GM06990 (cell line): ENCODE measurements around the gene THADA.

ENCODE experiments used
- DNase-seq: peaks from one replicate; pipeline ENCODE4 v3.0.0-alpha.2; 2011; ENCODE audit not compliant: insufficient read length; ENCODE audit errors: extremely low read depth
- H3K27me3 ChIP-seq: replicated peaks from 2 replicates; pipeline ENCODE4 v1.6.0; 2011; ENCODE audit warnings: low read length; ENCODE audit not compliant: control insufficient read depth, insufficient read depth
- H3K36me3 ChIP-seq: 2 replicates; pipeline ENCODE4 v1.5.1; 2011; ENCODE audit warnings: low read length; ENCODE audit not compliant: control insufficient read depth, insufficient read depth
- H3K4me3 ChIP-seq: replicated peaks from 2 replicates; pipeline ENCODE4 v1.5.1; 2011; ENCODE audit warnings: low read depth, mild to moderate bottlenecking, control low read depth, low read length
- TF ChIP-seq, protein P1 (sequence below): IDR thresholded peaks from 2 replicates; pipeline ENCODE4 v1.5.1; 2011; ENCODE audit warnings: low read length, control low read depth, mild to moderate bottlenecking, inconsistent platforms; ENCODE audit not compliant: insufficient read depth, poor library complexity, severe bottlenecking

THADA gene

DNA sequence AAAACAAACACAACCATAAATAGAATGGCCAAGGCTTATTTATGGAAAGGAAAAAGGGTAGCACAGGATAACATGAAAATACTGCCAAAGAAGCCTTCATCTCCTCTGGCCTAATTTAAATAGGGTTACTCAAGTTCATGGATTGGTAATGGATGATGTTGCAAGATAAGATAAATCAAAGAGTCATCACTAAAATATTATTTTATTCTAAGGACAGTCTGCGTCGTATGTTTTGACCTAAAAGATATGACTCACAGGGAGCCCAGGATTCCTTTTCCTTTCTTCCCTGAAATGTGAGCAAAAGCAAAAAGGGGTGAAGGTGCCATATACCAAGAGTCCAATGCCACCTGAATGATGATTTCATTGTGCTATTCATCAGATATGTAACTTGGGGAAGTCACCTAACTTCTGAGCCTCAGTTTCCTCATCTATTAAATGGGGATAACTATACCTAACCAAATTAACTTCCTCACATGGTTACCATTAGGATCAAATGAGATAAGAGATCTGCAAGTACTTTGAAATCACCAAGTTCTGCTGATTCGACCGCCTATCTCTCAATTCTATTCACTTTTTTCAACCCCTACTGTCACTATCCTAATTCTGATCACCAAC is 137.7 kb downstream of the THADA start:
- Histone ChIP-seq H3K4me3 (no peak overlapping the region), H3K36me3 (no peaks in the 10 kb centered on the region), H3K27me3 (no peaks in the 10 kb centered on the region)
- TF ChIP-seq, protein P1, sequence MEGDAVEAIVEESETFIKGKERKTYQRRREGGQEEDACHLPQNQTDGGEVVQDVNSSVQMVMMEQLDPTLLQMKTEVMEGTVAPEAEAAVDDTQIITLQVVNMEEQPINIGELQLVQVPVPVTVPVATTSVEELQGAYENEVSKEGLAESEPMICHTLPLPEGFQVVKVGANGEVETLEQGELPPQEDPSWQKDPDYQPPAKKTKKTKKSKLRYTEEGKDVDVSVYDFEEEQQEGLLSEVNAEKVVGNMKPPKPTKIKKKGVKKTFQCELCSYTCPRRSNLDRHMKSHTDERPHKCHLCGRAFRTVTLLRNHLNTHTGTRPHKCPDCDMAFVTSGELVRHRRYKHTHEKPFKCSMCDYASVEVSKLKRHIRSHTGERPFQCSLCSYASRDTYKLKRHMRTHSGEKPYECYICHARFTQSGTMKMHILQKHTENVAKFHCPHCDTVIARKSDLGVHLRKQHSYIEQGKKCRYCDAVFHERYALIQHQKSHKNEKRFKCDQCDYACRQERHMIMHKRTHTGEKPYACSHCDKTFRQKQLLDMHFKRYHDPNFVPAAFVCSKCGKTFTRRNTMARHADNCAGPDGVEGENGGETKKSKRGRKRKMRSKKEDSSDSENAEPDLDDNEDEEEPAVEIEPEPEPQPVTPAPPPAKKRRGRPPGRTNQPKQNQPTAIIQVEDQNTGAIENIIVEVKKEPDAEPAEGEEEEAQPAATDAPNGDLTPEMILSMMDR = no peak
- no peak for DNase-seq

DNA sequence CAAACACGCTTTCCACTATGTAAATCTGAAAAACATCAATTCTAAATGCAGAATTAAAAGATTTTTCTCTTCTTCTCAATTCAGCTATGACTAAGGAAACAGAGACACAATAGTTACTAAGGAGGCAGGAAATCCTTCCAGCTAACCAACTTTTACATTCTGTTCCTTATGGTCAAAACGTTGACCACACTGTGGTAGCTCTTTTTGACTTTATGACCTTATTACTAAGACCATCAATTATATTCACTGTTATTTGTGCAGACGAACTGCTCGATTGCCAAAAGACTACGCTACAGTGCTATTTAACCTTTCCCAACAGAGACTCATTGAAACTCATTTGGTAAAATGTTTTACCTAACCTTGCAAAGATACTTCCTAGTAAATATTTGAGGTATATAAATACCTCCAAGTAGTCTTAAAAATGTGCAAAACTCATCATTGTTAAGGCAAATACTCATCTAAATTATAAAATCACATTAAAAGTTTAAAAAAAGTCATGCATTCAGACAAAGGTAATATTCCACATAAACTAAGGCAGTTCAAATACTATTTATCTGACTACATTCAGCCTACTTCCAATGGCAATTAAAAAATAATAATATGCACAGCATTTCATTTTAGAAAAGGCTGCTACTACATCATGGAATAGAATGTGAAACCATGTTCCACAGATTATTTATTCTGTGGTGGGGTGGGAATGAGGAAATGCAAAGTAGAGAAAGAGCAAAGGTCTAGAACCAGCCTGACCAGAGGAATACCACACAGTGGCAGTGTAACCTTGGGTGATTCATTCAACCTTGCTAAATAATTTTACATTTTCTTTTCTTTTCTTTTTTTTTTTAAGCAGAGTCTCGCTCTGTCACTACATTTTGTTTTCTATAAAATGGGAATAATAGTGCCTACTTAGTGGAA is 139.9 kb downstream of the THADA start:
- peak; percentile 48 for DNase-seq
- H3K27me3 ChIP-seq = no peaks in the 10 kb centered on the region
- TF ChIP-seq, protein P1 = no peak
- H3K4me3 ChIP-seq = no peak overlapping the region
- H3K36me3 ChIP-seq = no peaks in the 10 kb centered on the region

DNA sequence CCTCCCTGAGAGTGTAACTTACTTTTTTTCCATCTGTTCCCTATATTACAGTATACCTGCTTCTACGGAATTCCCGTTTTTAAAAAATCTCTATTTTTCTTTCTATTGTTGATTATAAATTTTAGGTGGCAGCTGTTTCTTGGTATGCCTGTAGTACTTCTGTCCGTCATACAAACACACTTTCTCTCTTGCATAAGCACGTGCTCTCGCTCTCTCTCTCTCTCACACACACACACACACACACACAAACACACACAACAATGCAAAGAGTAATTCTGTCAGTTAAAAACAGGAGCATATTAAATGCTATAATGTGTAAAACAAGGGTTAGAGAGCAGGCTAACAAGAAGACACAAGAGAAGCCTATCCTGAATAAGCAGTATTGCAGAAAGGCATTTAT is 140.5 kb downstream of the THADA start:
- DNase-seq = no peak
- no peaks in the 10 kb centered on the region for H3K27me3 ChIP-seq
- no peaks in the 10 kb centered on the region for H3K36me3 ChIP-seq
- no peak overlapping the region for H3K4me3 ChIP-seq
- TF ChIP-seq, protein P1 = no peak

DNA sequence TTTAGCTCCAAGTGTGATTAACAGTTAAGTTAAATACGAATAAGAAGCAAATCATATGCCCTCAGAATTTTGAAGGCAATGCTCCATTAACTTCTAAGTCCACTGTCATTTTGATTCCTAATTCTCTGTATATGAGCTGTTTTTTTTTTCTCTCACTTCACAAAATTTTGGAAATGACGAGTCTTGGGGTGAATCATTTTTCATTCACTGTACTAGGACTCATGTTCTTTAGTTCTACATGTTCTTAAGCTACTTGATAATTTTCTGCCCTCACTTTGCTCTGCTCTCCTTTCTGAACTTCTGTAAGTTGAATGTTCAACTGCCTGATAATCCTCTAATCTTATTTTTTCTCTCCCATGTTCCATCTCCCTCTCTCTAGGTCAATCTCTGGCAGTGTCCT is 141.0 kb downstream of the THADA start:
- Histone ChIP-seq H3K4me3 (no peak overlapping the region), H3K36me3 (no peaks in the 10 kb centered on the region), H3K27me3 (no peaks in the 10 kb centered on the region)
- TF ChIP-seq, protein P1 = no peak
- no peak for DNase-seq

DNA sequence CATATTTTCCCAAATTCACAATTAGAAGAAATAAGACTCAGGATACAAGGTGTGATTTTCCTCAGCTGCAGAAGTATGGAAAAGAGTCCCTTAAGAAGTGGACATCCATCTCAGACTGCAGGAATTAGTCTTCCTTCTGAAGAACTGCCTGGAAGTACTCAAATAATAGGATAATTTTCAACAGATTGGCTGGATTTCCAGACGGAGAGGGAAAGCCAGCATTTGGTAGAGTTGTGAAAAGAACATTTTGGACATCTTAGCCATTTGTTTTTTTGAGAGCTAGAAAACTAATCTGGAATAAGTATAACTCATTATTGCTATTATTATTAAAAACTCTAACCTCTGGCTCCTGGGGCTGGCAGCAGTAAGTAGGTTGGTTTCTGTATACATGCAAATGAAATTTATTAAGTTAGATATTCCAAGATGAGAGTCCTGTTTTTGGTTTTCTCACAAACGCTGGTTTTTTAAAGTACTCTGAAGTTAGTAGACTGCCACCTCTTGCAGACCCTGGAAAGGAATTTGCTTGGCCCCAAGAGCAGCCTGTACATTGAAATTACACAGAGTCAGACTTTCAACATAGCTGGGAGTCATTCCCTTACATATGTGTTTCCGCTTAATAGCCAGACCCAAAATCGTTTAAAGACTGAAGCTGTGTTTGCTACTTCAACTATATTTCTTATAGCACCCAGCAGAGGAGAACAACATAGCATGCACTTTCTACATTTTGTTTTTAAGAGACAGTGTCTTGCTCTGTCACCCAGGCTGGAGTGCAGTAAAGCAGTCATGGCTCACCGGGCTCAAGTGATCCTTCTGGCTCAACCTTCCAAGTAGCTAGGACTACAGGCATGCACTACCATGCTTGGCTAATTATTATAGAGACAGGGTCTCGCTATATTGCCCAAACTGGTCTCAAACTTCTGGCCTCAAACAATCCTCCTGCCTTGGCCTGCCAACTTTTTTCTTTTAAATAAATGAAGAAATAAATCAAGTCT is 142.4 kb downstream of the THADA start:
- no peak for DNase-seq
- Histone ChIP-seq H3K4me3 (no peak overlapping the region), H3K27me3 (no peaks in the 10 kb centered on the region), H3K36me3 (no peaks in the 10 kb centered on the region)
- TF ChIP-seq, protein P1 = no peak
